H7 (cell line): ENCODE results near the gene CASP10. TPM values are rescaled to one million over a fixed set of nuclear protein-coding genes. Genes with fewer than 3 reads are reported as not detected.

Experiments
- DNase-seq: peaks from one replicate; pipeline ENCODE4 v3.0.0; 2012
- H3K27me3 ChIP-seq: 2 replicates; pipeline ENCODE4 v1.6.0; 2011; ENCODE audit warnings: mild to moderate bottlenecking, low read length; ENCODE audit not compliant: control insufficient read depth, insufficient read depth
- H3K36me3 ChIP-seq: replicated peaks from 2 replicates; pipeline ENCODE4 v1.5.1; 2011; ENCODE audit warnings: low read length; ENCODE audit not compliant: control insufficient read depth, insufficient read depth
- H3K4me3 ChIP-seq: 2 replicates; pipeline ENCODE4 v1.5.1; 2011; ENCODE audit warnings: low read depth, mild to moderate bottlenecking, control low read depth, low read length, moderate library complexity; ENCODE audit not compliant: insufficient read depth
- total RNA-seq: library from RNA; depleted of rRNA; stranded (reverse); fragments of >200 nt; shearing (Covaris generic); gene quantifications from 2 replicates; pipeline ENCODE4 v1.2.3, GENCODE V29; 2014

The CASP10 gene
- total RNA-seq, 1 experiment from 2014 or later, result 5.1 TPM

DNA sequence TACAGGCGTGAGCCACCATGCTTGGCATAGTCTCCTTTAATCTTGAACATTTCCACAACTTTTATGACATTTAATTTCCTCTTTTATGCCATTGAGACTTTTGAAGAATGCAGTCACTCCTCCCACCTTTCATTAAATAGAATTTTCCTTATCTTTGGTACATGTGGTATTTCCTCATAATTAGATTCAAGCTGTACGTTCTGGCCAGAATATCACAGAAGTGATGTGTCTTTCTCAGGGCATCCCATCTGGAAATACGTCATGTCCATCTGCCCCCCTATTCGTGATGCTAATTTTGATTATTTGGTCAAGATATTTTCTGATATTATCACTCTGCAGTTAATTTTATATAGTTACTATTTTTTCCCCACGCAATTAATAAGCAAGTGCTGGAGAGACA, 16.9 kb downstream of the CASP10 start:
- no peaks in the 10 kb centered on the region for H3K36me3 ChIP-seq
- no peak for DNase-seq
- no peak overlapping the region for H3K4me3 ChIP-seq
- no peaks in the 10 kb centered on the region for H3K27me3 ChIP-seq

- Histone ChIP-seq H3K27me3 (no peaks in the 10 kb centered on the region), H3K36me3 (no peaks in the 10 kb centered on the region), H3K4me3 (no peak overlapping the region)
- DNase-seq, result no peak
Measured at GRCh38 chr2:201200345-201200744, 17.4 kb downstream of the CASP10 start.

GRCh38 chr2:201201371-201201770, 18.4 kb downstream of the CASP10 start:
- no peaks in the 10 kb centered on the region for H3K27me3 ChIP-seq
- no peak for DNase-seq
- no peaks in the 10 kb centered on the region for H3K36me3 ChIP-seq
- no peak overlapping the region for H3K4me3 ChIP-seq

DNA sequence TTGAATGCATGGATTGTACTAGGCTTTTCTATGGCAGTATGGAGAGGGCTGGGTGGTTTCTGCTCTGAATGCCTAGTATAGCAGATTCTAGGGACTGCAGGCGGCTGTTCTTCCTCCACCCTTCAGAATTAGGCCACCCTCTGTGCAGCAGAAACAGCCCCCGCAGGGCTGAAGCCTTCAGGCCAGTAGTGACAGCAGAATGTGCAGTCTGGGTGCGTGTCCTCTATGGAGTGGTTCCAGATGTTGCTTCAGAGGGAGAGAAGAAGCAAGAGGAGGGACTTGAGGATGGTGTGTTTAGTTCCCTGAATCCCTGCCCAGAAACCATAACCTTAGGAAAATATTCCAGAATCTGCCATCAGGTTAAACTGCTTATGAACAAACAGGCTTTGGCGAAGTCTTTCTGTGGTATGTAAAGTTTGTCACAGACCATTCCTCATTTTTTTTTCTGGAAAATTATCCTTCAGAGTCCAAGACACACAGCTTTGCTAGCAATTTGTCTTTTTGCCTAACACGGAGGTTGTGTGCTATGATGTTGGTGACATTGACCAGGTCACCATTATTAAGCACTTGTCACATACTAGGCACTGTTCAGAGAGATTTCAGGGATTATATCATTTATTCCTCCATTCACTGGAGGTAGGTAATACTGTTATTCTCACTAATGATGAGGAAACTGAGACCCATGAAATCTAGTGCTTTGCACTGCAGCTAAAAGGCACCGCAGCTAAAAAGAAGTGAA, 21.1 kb downstream of the CASP10 start:
- Histone ChIP-seq H3K4me3 (no peak overlapping the region), H3K27me3 (no peaks in the 10 kb centered on the region), H3K36me3 (no peaks in the 10 kb centered on the region)
- no peak for DNase-seq

DNA sequence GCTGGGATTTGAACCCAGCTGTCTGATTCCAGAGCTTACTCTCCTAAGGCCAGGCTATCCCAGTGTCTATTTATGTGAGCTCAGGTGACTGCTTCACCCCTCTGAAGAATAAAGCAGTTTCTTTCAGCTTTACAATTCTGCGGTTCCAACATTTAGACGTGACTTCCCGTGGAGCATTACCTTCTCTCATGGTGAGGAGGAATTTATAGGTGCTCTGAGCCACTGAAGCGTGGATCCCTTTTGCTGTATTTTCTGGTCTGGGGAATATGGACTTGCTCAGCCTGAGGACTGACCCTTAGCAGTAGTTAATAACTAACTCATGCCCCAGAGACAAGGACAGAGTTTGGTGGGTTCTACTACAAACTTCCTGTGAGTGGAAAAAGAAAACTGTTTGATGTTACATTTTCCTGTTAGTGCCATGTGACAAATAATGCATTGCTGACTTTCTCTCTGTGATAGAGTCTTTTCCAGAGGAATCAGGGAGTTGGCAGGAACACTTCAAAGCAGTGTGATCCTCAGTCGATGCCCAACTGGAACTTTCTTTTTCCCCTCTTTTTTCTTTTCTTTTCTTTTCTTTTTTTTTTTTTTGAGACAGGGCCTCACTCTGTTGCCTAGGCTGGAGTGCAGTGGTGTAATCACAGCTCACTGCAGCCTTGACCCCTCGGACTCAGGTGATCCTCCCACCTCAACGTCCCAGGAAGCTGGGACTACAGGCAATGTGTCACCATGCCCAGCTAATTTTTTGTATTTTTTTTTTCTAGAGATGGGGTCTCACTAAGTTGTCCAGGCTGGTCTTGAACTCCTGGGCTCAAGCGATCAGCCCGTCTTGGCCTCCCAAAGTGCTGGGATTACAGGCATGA, 21.9 kb downstream of the CASP10 start:
- no peaks in the 10 kb centered on the region for H3K36me3 ChIP-seq
- DNase-seq, result no peak
- no peak overlapping the region for H3K4me3 ChIP-seq
- H3K27me3 ChIP-seq, result no peaks in the 10 kb centered on the region

DNA sequence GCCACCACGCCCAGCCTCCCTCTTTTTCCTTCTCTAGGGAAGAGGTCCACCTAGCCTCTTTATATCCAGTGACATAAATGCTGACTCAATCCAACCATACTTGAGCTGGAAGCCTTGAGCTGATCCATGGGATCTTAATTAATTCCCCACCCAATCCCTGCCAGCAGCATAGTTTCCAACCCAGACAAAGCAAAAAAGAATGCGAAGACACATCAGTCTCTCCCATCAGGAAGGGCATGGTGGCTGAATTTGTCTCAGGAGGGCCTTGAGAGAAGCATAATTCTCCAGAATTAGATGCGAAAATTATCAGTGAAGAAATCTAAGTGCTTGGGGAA, 22.5 kb downstream of the CASP10 start:
- Histone ChIP-seq H3K36me3 (no peaks in the 10 kb centered on the region), H3K4me3 (no peak overlapping the region), H3K27me3 (no peaks in the 10 kb centered on the region)
- no peak for DNase-seq

DNA sequence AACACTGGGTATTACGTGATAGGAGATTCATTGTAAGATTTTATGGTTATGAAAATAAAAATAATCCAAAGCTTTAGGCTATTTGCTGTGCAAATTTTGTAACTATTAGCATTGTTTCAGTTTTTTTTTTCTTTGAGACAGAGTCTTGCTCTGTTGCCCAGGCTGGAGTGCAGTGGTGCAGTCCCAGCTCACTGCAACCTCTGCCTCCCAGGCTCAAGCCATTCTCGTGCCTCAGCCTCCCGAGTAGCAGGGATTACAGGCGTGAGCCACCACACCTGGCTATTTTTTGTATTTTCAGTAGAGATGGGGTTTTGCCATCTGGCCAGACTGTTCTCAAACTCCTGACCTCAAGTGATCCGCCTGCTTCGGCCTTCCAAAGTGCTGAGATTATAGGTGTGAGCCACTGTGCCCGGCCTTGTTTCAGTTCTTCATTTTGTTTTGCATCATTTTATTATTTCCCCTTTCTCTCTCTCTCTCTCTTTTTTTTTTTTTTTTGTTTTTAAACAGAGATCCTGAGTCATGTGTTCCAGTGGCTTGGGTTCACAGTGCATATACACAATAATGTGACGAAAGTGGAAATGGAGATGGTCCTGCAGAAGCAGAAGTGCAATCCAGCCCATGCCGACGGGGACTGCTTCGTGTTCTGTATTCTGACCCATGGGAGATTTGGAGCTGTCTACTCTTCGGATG, 25.8 kb downstream of the CASP10 start:
- no peak for DNase-seq
- H3K4me3 ChIP-seq, result no peak overlapping the region
- no peaks in the 10 kb centered on the region for H3K27me3 ChIP-seq
- no peaks in the 10 kb centered on the region for H3K36me3 ChIP-seq

GRCh38 chr2:201215963-201216362, 33.0 kb downstream of the CASP10 start:
- Histone ChIP-seq H3K27me3 (no peaks in the 10 kb centered on the region), H3K4me3 (no peak overlapping the region), H3K36me3 (no peaks in the 10 kb centered on the region; the same call in 1 of the 2 replicates)
- no peak for DNase-seq

- Histone ChIP-seq H3K4me3 (no peak overlapping the region), H3K27me3 (no peaks in the 10 kb centered on the region), H3K36me3 (no peaks in the 10 kb centered on the region; the same call in 1 of the 2 replicates)
- no peak for DNase-seq
Measured at GRCh38 chr2:201216918-201217317, 34.0 kb downstream of the CASP10 start.

- no peaks in the 10 kb centered on the region for H3K27me3 ChIP-seq
- no peak overlapping the region for H3K4me3 ChIP-seq
- no peak for DNase-seq
- H3K36me3 ChIP-seq, result no peaks in the 10 kb centered on the region; the same call in 1 of the 2 replicates
Measured at GRCh38 chr2:201218780-201219179, 35.8 kb downstream of the CASP10 start.

DNA sequence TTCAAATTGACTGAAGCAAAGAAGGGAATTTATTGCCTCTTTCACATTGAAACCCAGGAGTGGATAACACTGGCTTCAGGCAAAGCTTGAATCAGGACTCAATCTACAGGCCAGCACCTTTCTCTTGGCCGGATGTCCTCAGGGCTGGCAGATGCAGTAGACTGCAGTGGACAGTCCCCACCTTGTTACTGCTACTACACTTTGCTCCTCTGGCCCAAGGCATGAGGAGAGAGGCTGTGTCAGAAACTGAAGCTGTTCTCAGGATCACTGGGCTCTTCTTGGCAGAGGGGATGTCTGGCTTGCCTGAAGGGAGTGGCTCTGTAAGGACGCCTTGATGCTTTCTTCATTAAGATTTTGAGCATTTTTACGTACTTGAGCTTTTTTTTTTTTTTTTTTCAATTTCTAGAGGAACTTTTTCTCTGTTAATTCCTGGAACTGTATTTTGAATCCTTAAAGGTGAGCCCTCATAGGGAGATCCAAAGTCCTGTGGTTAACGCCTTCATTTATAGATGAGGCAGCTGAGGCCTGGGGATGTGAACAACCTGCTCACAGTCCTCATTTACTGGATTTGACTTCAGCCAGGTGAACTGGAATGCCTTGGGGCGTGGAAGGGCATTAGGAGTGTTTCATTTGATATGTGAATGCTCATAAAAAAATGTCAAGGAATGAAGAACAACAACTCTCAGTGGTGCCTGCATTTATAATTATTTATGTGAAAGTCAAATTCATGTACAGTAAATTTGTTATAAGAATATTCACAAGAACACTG, 36.6 kb downstream of the CASP10 start:
- Histone ChIP-seq H3K36me3 (no peaks in the 10 kb centered on the region; the same call in 1 of the 2 replicates), H3K27me3 (no peaks in the 10 kb centered on the region), H3K4me3 (no peak overlapping the region)
- no peak for DNase-seq

GRCh38 chr2:201220102-201220570, 37.2 kb downstream of the CASP10 start:
- no peaks in the 10 kb centered on the region for H3K27me3 ChIP-seq
- DNase-seq, result peak; percentile 29
- no peaks in the 10 kb centered on the region; the same call in 1 of the 2 replicates for H3K36me3 ChIP-seq
- no peak overlapping the region for H3K4me3 ChIP-seq

- no peaks in the 10 kb centered on the region; the same call in 1 of the 2 replicates for H3K36me3 ChIP-seq
- DNase-seq, result no peak
- no peak overlapping the region for H3K4me3 ChIP-seq
- no peaks in the 10 kb centered on the region for H3K27me3 ChIP-seq
Measured at GRCh38 chr2:201223089-201224073, 40.4 kb downstream of the CASP10 start.
